Dermis lymphatic vessel endothelial cell (primary cell): ENCODE data around the gene RNGTT. TPM values are rescaled to one million over a fixed set of nuclear protein-coding genes. Genes with fewer than 3 reads are reported as not detected.

Experiments
- total RNA-seq: library from RNA; depleted of rRNA; stranded (reverse); fragments of >200 nt; gene quantifications from 2 replicates; pipeline ENCODE4 v1.2.1, GENCODE V29; 2014

Gene RNGTT
- total RNA-seq = 8.5 and 11.0 TPM in 2 replicates

DNA sequence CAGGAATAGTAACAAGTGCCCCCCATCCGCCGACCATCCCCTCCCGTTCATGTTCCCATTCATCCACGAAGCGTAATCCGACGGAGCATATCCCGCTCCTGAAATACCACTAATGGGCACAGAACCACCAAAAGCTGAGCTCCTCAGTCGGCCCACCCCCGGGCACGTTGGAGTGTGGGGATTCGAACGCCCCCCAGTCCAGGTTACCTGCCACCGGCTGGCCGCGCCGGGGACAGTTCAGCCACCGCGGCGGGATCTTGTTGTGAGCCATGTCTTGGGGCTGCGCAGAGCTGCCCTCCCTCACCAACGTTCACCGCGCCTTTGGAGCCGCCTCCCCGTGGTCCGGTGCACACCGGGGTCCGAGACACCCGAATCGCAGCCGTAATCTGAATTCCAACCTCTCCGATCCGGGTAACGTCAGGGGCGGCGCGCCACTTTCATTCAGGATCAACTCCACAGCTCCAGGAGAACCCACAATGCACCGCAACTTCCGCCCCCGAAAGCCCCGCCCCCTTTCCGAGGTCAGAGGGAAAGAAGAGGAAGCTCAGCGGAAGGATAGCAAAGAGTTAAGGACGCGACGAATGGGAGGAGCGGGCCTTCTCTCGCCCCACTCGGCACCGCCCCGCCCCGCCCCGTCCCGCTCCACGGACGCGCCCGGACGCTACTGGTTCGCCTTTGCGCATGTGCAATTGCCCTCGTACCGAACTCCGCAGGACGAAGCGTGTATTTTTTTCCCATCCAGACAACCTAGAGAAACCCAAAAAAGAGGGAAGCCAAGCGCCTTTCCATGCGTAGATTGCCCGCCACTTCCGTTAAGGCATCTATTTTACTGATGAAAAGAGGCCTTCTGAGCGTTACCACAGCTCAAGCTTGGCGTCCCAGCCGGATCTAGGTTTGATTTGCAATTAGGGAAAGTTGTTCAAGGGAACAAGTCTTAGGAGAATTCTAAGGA, at the start of gene RNGTT:
RNGTT (minus strand) TSS at position 480 of the 952 bp plus-strand sequence; CDS start at position 271, 209 bp downstream.

Other genes starting within 250 kb of the RNGTT start
- gene PNRC1, start 117.1 kb upstream of the RNGTT start, total RNA-seq = 63.1 and 63.2 TPM in 2 replicates
- 0.17 TPM in 1 of 2 replicates, not detected in the other for gene SRSF12, start 154.5 kb upstream of the RNGTT start, total RNA-seq
- gene PM20D2, start 182.4 kb upstream of the RNGTT start, total RNA-seq = 2.4 and 3.5 TPM in 2 replicates